Activated naive CD8-positive, alpha-beta T cell treated with anti-CD3 and anti-CD28 coated beads, Interleukin-2, amount 50 U/mL, for 16 hours (primary cell): ENCODE data around the gene SERAC1.
"Not testable (repeated sequence)": the region's sequence is repeated elsewhere in the genome, so short reads cannot be mapped to it uniquely, and the experiment has no call there.

Experiments used
- DNase-seq: peaks from one replicate; pipeline ENCODE4 v3.0.0-alpha.2; 2020; ENCODE audit warnings: low read depth, low spot score

Gene SERAC1

DNA sequence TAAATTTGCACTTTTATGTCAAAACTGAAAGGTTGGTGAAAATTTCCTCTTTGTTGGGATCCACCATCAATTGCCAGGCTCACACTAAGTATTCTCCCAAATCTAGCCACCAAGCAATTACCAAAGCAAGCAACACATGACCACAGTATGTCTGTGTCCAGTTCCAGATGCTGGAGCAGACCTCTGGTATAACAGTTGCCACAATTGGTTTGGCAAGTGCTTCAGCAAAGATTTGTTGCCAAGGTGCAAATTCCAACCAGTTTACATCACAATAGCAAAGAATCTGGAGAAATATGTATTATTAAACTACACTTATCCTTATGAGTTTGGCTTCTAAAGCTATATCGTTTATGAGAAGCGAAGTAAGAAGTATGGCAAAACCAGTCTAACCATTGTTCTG lies 6.5 kb upstream of the SERAC1 start:
- no peak for DNase-seq

DNA sequence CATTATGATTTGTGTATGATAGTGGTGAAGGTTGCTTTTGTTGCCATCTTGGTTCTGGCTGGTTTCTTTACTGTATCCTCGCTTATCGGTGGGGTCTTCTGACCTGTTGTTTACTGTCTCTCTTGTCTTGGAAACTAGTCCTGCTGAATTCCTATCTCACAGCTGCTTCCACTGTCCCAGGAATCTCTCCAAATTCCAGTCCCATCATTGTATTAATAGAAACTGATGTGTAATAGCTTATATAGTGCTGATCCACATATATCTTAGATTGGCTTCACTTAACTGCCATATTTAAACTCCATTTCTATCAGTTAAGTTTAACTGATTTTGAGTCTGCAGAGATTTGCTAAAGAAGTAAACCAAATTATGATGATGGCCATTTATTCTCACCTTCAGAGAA lies 6.0 kb upstream of the SERAC1 start:
- no peak for DNase-seq

DNA sequence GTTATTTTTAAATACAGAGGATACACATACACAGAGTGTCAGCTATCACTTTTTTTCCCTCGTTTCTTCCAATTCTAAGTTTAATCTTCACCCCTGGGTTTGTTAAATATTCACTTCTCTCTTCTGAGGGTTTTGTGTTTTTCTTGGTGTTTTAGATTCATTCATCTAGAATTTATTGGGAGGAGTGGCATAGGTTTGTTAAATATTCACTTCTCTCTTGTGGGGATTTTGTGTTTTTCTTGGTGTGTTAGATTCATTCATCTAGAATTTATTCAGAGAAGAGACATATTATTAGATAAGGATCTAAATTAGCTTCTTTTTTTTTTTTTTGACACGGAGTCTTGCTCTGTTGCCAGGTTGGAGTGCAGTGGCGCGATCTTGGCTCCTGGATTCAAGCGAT lies 3.9 kb upstream of the SERAC1 start:
- DNase-seq, result no peak

DNA sequence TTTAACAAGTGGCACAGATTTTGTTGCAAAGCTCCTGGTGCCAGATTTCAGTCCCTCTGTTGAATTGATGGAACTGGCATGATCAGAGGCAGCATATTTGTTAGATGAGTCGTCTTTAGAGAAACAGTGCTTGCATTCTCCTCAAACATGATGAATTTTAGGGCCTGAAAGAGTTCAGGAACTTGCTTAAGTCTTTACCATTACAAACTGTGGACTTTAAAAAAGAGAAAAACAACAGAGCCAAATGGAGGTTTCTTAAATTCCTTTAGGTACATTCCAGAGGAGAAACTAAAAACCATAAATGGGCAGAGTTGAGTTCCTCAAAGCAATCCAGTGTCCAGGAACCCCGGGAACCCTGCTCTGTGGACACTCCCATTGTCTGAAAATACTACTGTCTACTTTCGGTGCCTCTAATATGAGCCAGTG lies 2.6 kb upstream of the SERAC1 start:
- DNase-seq, result no peak

DNA sequence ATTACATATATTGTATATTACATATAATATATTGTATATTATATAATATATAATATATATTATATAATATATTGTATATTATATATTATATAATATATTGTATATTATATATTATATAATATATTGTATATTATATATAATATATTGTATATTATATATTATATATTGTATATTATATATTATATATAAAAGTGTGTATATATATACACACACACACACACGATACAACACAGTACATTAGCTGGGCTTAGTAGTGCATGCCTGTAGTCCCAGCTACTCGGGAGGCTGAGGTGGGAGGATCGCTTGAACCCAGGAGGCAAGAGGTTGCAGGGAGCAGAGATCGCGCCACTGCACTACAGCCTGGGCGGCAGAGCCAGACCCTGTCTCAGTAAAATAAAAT lies 1.6 kb upstream of the SERAC1 start:
- DNase-seq, result not testable (repeated sequence)

DNA sequence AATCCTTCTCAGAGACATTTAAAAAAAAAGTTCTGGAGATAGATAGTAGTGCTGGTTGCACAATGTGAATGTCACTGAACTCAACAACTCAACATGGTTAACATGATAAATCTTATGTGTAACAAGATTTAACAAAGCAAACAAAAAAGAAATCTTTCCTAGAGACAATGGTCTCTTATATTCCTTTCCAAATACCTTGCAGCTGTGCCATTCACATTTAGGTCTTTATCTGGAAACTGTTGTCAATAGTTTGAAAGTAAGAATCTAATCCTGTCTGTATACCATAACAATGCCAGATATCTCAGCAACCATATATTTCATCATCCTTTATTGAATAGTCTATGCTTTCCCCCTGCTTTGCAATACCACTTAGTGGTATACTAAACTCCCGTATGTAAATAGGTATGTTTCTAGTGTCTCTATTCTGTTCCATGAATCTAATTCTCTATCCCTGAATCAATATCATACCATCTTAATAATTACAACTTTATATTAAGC lies 2.1 kb downstream of the SERAC1 start:
- DNase-seq, result no peak

DNA sequence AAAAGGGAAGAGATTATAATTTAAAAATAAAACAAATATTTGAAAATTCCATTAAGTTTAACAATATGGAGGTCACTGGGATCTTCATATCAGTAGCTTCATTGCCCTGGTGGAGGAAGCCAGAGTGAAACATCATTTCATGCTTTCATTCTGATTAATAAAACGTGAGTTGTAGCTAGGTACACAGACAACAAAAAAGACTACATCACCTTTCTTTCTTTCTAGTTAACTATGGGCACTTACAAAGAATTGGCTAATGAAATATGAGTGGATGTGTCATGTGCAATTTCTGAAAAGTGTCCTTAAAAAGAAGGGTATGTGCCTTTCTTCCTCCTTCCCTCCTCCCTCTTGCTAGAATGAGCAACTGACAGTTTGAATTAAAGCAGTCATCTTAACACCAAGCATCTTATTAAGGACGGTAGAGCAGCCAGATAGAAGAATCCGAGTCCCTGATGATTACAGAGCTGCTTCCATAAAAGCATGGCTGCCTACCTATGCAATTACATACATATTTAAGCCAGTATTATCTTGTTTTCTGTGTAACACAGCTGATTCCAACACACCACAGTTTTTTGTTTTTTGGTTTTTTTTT lies 3.4 kb downstream of the SERAC1 start:
- DNase-seq, result no peak

DNA sequence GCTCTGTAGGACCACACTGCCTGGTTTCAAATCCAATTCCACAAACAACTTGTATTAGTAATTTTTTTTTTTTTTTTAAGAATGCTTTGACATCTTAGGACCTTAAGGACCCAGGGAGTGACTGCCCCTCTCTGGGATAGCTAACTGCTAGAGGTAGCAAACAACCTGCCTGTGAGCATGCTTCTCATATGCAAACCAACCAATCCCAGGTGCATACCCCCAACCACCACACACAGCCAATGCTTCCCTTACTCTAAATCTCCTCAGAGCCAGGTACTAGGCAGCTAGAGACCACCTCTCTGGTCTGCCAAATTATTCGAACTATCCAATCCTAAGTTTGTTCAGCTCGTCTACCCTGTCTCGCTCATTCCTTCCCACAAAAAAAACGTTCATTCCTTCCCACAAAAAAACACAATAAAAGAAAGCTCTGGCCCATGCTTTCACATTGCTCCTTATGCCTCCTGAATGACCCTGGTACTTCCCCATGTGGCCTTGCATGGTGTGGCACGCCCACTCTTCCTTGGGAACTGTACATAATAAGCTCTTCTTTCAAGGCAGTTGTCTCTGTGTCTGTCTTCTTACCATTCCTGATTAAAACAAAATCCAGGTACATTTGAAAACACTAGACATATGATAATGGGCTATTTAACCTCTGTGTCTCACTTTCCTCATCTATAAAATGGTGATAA lies 6.4 kb downstream of the SERAC1 start:
- no peak for DNase-seq

DNA sequence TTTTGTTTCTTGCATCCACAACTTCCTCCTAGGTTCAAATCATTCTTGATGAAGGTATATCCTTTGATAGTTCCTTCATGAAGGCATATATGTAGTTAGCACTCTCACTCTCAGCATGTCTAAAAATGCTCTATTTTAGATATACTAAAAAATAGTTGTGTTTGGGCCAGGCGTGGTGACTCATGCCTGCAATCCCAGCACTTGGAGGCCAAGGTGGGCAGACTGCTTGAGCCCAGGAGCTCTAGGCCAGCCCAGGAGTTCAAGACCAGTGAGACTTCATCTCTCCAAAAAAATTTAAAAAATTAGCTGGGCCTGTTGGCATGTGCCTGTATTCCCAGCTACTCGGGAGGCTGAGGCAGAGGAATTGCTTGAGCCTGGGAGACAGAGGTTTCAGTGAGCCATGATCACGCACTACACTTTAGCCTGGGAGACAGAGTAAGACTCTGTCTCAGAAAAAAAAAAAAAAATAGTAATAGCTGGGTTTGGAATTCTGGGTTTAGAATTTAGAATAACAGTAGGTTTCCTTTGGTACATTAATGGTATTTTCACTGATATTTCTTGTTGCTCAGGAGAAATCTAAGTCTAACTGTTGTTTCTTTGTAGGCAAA lies 7.0 kb downstream of the SERAC1 start:
- DNase-seq, result no peak

DNA sequence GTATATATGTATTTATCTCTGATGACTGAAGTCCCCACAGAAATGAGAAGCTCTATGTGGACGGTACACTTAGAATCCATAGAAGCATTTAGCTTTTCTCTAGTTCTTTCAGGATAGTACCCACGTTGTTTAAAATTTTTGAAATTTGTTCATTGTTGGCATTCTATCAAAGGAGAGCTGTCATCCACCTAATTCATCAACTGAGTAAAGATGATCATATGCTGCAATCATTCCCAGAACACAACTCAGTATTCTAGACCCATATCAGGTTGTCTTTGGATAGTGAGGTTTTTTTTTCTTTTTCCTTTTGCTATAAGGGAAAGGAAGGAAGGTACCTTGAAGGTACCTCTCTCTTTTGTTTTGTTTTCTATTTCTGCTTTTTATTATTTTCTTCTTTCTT lies 9.3 kb downstream of the SERAC1 start:
- no peak for DNase-seq

DNA sequence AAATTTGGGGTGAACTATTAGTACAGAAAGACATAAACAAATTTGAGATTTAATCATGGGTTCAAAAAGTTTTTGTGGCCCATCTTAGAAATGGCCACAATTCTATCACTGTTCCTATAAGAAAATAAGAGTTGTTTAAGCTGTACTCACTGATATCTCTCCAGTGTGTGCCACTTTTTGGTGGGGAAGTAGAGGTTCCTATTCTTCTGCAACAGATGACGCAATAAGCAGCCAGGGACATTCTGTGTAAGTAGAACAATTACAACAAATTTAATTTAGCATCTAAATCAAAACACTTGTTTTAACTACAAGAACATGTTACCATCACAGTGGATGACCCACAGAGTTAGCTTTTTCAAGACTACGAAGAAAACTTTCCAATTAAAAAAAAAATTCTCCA lies 9.9 kb downstream of the SERAC1 start:
- no peak for DNase-seq

DNA sequence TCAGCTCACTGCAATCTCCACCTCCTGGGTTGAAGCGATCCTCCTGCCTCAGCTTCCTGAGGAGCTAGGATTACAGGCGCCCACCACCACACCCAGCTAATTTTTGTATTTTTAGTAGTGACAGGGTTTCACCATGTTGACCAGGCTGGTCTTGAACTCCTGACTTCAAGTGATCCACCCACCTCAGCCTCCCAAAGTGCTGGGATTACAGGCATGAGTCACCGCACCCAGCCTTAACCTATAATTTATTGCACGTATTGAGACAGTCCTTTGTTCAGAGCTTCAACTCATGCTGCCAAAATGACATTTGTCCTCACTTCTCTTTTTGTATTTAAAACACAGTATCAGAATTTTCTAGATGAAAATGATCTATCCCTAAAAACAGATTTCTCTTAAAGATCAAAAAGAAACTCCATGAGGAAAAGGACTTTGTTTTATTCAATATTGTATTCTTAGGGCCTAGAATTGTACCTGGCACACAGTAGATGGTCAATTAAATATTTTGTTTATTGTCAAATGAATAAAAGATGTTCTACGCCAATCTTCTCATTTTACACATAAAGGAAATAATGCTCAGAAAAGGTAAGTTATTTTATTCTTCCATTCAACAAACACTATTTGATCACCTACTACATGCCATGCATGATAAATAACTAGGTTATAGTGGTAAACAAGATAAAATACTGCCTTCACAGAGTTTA lies 10.8 kb downstream of the SERAC1 start:
- DNase-seq, result no peak

DNA sequence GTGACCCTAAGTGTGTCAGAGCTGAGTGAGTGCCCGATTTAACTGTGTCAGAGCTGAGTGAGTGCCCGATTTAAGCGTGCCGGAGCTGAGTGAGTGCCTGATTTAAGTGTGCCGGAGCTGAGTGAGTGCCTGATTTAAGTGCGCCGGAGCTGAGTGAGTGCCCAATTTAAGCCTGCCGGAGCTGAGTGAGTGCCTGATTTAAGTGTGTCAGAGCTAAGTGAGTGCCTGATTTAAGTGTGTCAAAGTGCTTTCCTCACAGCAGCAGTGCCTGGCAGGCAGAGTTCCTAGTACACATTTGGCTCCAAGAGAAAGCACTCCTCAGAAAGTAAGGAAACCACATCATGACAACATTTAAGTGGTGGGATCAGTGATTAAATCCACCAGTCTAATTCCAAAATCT lies 13.2 kb downstream of the SERAC1 start:
- no peak for DNase-seq

DNA sequence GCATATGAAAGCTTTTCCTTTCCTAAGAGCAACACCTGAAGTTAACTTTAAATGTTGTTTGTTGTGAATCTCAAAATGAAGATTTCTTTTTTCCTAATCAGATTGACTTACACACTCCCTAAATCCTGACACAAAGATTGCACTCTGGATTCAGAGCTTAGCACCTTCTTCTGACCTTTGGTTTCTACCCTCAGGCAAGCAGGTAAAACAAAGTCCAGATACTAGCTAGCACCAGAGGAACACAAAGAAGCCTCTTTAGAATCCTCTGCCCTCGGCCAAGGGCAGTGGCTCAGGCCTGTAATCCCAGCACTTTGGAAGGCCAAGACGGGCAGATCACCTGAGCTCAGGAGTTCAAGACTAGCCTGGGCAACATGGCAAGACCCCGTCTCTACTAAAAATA lies 14.5 kb downstream of the SERAC1 start:
- no peak for DNase-seq

DNA sequence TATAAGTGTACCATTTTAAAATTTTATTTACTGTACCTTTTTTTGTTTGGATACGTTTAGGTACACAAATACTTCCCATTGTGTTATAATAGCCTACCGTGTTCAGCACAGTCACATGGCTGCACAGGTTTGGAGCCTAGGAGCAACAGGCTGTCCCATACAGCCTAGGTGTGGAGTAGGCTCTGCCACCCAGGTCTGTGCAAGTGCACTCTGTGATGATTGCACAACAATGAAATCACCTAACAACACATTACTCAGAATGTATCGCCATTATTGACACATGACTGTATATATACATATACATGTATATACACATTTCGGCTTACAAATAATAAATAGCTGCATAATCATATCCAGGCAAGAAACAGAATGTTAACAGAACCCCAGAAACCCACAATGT lies 15.4 kb downstream of the SERAC1 start:
- no peak for DNase-seq

DNA sequence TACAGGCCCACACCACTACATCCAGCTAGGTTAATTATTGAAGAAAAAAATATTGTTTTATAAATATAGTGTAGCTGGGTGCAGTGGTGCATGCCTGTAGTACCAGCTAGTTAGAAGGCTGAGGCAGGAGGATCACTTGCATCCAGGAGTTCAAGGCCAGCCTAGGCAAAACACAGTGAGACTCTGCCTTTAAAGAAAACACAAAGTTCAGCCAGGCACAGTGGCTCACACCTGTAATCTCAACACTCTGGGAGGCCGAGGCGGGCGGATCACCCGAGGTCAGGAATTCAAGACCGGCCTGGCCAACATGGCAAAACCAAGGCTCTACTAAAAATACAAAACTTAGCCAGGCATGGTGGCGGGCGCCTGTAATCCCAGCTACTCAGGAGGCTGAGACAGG lies 16.0 kb downstream of the SERAC1 start:
- DNase-seq, result not testable (repeated sequence)

DNA sequence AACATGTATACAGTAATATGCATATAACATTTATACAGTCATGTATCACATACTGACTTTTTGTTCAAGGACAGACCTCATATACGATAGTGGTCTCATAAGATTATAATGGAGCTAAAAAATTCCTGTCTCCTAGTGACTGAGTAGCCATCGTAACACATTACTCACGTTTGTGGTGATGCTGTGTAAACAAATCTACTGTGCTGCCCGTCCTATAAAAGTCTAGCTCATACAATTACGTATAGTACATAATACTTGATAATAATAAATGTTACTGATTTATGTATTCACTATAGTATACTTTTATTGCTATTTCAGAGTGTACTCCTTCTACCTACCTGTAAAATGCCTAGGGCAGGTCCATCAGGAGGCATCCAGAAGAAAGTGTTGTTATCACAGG lies 17.4 kb downstream of the SERAC1 start:
- DNase-seq, result no peak

DNA sequence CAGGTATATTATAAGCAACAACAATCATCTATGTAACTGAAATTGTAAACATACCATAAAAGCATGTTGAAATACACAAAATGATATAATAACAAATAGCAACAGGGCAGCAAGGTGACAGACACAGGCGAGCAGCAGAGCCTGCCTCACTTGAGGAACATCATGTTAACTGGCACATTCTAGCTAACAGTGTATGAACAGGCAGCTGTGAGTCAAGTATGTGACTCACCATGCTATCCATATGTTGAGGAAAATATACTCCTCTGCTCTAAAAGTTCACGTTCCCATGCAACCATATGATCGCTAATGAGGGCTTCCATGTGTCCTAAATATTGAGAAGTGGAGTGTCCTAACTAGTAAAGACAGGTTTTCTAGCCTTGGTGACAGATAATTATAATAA lies 18.4 kb downstream of the SERAC1 start:
- no peak for DNase-seq

DNA sequence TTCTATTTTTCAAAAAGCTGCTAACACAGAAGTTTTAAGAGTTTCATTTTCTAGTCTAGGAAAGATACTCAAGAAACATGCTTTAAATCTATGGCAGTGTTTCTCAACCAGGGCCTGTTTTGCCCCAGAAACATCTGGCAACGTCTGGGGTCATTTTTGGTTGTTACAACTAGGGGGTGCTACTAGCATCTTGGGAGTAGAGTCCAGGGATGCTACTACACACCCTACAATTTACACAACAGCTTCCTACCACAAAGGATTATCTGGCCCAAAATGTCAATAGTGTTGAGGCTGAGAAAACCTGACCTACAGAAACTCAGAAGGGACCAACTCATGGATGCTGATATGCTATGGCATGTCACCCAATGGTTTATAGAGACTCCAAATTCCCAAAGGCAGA lies 24.4 kb downstream of the SERAC1 start:
- no peak for DNase-seq

DNA sequence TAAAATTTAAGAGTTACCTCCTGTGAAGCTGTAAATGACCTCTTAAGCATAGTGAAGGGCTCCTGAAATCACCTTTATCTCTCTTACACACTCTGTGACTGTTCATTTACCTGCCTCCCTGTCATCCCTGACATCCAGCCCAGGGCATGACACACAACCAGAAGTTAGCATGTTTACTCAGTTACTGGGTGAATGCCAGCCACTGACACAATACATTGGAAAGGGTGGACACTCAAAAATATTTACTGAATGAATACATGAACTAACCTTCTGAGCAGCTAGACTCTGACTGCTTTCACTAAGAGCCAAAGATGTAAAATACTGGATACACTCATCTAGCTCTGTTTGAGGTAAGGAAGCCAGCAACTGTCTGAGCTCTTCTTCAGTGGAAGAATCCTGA lies 25.3 kb downstream of the SERAC1 start:
- no peak for DNase-seq

DNA sequence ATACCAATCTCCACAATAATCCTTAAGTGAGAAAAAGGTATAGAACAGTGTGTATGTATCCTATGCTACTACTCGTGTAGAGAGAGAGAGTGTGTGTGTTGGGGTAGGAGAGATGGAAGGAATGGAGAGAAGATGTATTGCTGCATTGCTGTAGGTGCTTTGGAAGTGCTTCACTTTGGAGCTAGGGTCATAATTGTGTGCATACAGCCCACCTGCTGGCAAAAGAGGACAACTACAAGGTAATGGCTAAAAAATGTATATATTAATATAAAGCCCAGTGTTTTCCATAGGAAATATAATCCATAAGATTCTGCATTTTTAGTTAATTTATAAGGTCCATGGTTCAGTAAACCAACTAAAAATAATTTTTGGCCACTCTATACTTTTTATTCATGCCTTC lies 36.1 kb downstream of the SERAC1 start:
- no peak for DNase-seq

DNA sequence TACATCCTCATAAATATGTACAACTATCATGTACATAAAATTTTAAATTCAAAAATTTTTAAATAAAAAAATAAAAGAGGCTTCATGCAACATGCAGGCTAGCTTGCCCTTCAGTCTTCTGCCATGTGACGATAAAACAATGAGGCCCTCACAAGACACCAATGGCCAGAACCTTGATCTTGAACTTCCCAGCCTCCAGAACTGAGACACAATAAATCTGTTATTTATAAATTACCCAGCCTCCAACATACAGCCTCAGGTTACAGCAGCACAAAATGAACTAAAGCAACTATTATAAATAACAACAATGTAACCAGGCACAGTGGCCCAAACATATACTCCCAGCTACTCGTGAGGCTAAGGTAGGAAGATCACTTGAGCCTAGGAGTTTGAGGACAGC lies 42.8 kb downstream of the SERAC1 start:
- no peak for DNase-seq

DNA sequence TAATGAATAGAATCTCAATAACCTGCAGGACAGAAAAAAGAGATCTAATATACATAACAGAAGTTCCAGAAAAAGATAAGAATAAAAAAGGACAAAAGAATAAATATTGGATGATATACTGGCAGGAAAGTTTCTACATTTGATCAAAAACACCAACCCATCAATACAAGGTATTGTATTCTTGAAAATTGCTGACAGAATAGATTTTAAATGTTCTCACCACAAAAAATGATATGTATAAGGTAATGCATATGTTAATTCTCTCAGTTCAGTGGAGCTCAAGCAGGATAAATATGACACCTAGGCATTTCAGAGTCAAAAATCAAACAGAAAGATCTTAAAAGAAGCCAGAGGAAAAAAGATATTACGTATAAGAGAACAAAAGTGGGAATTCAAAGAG lies 43.8 kb downstream of the SERAC1 start:
- no peak for DNase-seq
